Parathyroid adenoma (tissue), 2 donors: Measurements from ENCODE around the gene FOXL1.
A peak's percentile ranks its signal among the peaks of the same experiment; 100 is the strongest.

Experiments used
- H2AFZ ChIP-seq: fragments of 300-600 bp; sonication (generic); one replicate; pipeline ENCODE4 v1.7.0; 2017; ENCODE audit warnings: antibody characterized with exemption, mild to moderate bottlenecking
- H3K27ac ChIP-seq: fragments of 300-600 bp; sonication (generic); one replicate; pipeline ENCODE4 v1.7.0; 2017
- H3K27me3 ChIP-seq: fragments of 300-600 bp; sonication (generic); one replicate; pipeline ENCODE4 v1.7.0; 2017; ENCODE audit warnings: low read length; ENCODE audit not compliant: control insufficient read depth, insufficient read depth
- H3K36me3 ChIP-seq: fragments of 300-600 bp; sonication (generic); one replicate; pipeline ENCODE4 v1.7.0; 2017; ENCODE audit warnings: low read length; ENCODE audit not compliant: control insufficient read depth, insufficient read depth
- H3K4me1 ChIP-seq: fragments of 300-600 bp; sonication (generic); one replicate; pipeline ENCODE4 v1.7.0; 2017; ENCODE audit warnings: control low read depth
- H3K4me2 ChIP-seq: fragments of 300-600 bp; sonication (generic); one replicate; pipeline ENCODE4 v1.7.0; 2017; ENCODE audit warnings: low read length
- H3K4me3 ChIP-seq: fragments of 300-600 bp; sonication (generic); one replicate; pipeline ENCODE4 v1.7.0; 2017; ENCODE audit warnings: low read depth, low read length
- H3K79me2 ChIP-seq: fragments of 300-600 bp; sonication (generic); one replicate; pipeline ENCODE4 v1.7.0; 2017; ENCODE audit warnings: control low read depth
- H3K9ac ChIP-seq: fragments of 300-600 bp; sonication (generic); one replicate; pipeline ENCODE4 v1.7.0; 2017; ENCODE audit warnings: mild to moderate bottlenecking
- H3K9me3 ChIP-seq: fragments of 300-600 bp; sonication (generic); one replicate; pipeline ENCODE4 v1.7.0; 2017; ENCODE audit warnings: low read length; ENCODE audit not compliant: control insufficient read depth
- TF ChIP-seq, protein P1 (sequence below): fragments of 300-600 bp; sonication (generic); IDR thresholded peaks from one replicate; pipeline ENCODE4 v1.7.0; 2017; ENCODE audit warnings: antibody characterized with exemption, mild to moderate bottlenecking
- donor health status: primary hyperparathyroidism.

FOXL1 gene

GRCh38 chr16:86610779-86611524, 32.6 kb downstream of the FOXL1 start:
- Histone ChIP-seq H3K79me2 (no peaks in the 10 kb centered on the region), H3K9ac (no peak overlapping the region), H3K4me3 (no peak overlapping the region), H3K4me1 (peaks cover 9% of the 10 kb centered on the region), H3K27ac (no peak overlapping the region), H3K4me2 (no peak overlapping the region), H3K27me3 (no peaks in the 10 kb centered on the region), H3K36me3 (no peaks in the 10 kb centered on the region), H2AFZ (no peak overlapping the region), H3K9me3 (no peaks in the 10 kb centered on the region)
- TF ChIP-seq, protein P1, sequence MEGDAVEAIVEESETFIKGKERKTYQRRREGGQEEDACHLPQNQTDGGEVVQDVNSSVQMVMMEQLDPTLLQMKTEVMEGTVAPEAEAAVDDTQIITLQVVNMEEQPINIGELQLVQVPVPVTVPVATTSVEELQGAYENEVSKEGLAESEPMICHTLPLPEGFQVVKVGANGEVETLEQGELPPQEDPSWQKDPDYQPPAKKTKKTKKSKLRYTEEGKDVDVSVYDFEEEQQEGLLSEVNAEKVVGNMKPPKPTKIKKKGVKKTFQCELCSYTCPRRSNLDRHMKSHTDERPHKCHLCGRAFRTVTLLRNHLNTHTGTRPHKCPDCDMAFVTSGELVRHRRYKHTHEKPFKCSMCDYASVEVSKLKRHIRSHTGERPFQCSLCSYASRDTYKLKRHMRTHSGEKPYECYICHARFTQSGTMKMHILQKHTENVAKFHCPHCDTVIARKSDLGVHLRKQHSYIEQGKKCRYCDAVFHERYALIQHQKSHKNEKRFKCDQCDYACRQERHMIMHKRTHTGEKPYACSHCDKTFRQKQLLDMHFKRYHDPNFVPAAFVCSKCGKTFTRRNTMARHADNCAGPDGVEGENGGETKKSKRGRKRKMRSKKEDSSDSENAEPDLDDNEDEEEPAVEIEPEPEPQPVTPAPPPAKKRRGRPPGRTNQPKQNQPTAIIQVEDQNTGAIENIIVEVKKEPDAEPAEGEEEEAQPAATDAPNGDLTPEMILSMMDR, result no peak

DNA sequence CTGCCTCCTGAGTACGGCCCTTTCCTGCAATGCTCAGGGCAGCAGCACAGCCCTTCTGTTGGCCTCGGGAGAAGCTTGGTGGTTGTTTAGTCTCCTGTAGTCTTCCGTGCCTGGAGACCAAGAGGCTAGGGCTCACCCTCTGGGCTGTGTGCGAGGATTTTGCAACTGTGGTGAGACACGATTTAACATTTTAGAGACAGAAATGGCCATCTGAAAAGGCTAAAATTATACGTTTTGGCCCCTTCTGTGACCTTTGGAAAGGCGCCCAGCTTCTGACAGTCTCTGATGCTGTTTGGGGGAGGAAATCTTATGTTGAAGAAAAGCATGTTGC, 33.1 kb downstream of the FOXL1 start:
- Histone ChIP-seq H2AFZ (no peak overlapping the region), H3K9me3 (no peaks in the 10 kb centered on the region), H3K4me2 (no peak overlapping the region), H3K4me3 (no peak overlapping the region), H3K79me2 (no peaks in the 10 kb centered on the region), H3K27ac (no peak overlapping the region), H3K9ac (no peak overlapping the region), H3K4me1 (peaks cover 9% of the 10 kb centered on the region), H3K36me3 (no peaks in the 10 kb centered on the region), H3K27me3 (no peaks in the 10 kb centered on the region)
- TF ChIP-seq, protein P1, result no peak

- Histone ChIP-seq H3K27me3 (no peaks in the 10 kb centered on the region), H3K79me2 (no peaks in the 10 kb centered on the region), H2AFZ (no peak overlapping the region), H3K27ac (no peak overlapping the region), H3K9ac (peak overlapping the region; percentile 19), H3K4me2 (no peak overlapping the region), H3K4me1 (peaks cover 9% of the 10 kb centered on the region), H3K9me3 (no peaks in the 10 kb centered on the region), H3K36me3 (no peaks in the 10 kb centered on the region), H3K4me3 (no peak overlapping the region)
- TF ChIP-seq, protein P1, result no peak
Observed at GRCh38 chr16:86611941-86612340, 33.6 kb downstream of the FOXL1 start.

GRCh38 chr16:86614699-86615098, 36.4 kb downstream of the FOXL1 start:
- Histone ChIP-seq H3K4me1 (peaks cover 4% of the 10 kb centered on the region), H3K9ac (no peak overlapping the region), H3K4me3 (no peak overlapping the region), H3K27me3 (no peaks in the 10 kb centered on the region), H3K4me2 (no peak overlapping the region), H3K36me3 (no peaks in the 10 kb centered on the region), H2AFZ (no peak overlapping the region), H3K27ac (no peak overlapping the region), H3K9me3 (no peaks in the 10 kb centered on the region), H3K79me2 (no peaks in the 10 kb centered on the region)
- TF ChIP-seq, protein P1, result no peak

DNA sequence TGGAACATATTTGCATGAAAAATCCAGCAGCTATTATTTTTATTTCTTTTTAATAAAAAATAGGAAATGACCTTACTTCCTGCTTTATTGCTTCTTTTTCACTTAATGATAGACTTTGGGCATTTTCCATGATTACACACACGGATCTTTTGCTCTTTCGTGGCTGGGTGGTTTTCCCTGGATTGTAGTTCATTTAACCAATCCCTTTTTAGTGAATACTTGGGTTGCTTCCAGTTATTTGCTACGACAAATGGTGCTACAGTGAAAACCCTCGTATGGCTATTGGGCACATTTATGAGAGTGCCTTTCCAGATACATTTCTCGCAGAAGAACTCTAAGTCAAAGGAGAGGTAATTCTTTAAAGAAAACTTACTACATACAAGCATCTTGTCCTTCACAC, 38.6 kb downstream of the FOXL1 start:
- Histone ChIP-seq H3K27me3 (no peaks in the 10 kb centered on the region), H3K79me2 (no peaks in the 10 kb centered on the region), H3K9me3 (no peaks in the 10 kb centered on the region), H3K4me1 (peaks cover 3% of the 10 kb centered on the region), H3K4me3 (no peak overlapping the region), H3K27ac (no peak overlapping the region), H3K9ac (no peak overlapping the region), H2AFZ (no peak overlapping the region), H3K4me2 (no peak overlapping the region), H3K36me3 (no peaks in the 10 kb centered on the region)
- TF ChIP-seq, protein P1, result no peak
